ENCODE data around the gene DIS3L2. TPM values are rescaled to one million over a fixed set of nuclear protein-coding genes. Genes with fewer than 3 reads are reported as not detected.
"Not testable (repeated sequence)": the region's sequence is repeated elsewhere in the genome, so short reads cannot be mapped to it uniquely, and the experiment has no call there.

Gene DIS3L2
- polyA plus RNA-seq, 3 donors: 31.3 to 35.4 (median 33.2) TPM

DNA sequence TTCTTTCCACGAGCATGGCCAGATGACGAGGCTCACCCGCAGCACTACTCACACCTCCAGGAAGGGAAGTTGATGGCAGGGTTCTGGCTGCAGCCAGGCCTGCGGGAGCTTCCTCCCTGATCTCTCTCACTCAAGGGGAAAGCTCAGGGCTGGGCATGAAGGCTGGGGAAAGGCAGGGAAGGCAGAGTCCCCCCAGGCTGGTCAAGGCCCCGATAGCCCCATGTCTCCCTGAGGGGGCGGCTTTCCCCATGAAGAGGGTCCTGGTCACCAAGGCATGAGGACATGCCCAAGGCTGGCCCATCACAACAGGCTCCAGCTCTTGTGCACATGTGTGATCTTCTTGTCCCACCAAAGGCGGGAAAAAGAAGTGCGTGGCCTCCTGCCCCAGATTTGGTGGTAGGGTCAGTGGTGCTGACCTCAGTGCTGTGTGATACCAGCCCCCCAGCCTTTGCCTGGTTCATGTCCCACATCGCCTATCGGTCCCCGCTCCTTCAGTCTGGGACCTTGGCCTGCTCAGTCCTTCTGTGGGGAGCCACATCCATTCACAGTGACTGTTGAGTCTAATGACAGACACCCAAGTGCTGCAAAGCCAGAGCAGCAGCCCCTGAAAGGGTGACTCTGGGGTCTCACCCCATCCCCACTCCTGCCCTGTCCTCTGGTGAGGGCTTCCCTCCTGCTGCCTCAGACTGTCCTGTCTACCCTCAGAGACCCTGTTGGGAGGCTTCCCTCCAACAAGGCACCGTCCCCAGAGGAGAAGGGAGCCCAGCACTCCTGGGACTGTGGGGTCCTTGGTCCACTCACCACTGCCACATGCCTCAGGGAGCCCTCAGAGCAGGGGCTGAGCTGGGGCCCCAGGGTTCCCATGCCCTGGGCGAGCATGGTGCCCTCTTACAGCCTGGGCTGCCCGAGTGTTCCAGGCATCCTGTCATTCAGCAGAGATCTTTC, 367.3 kb downstream of the DIS3L2 start:
- no peak for DNase-seq (ENCODE audit: low read depth in 3 of 3, low spot score in 2 of 3)

DNA sequence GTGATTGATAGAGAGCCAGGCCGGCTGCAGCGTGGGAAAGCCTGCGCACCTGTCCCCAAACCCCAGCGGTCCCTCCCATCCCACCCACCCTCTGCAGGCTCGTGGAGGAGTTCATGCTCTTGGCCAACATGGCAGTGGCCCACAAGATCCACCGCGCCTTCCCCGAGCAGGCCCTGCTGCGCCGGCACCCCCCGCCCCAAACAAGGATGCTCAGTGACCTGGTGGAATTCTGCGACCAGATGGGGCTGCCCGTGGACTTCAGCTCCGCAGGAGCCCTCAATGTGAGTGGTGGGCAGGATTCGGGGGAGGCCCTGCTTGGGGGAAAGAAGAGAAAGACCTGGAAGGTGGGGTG, 368.2 kb downstream of the DIS3L2 start:
- DNase-seq (ENCODE audit: low read depth in 3 of 3, low spot score in 2 of 3): no peak

- no peak for DNase-seq (ENCODE audit: low read depth in 3 of 3, low spot score in 2 of 3)
Observed at GRCh38 chr2:232330068-232330999, 368.8 kb downstream of the DIS3L2 start.

DNA sequence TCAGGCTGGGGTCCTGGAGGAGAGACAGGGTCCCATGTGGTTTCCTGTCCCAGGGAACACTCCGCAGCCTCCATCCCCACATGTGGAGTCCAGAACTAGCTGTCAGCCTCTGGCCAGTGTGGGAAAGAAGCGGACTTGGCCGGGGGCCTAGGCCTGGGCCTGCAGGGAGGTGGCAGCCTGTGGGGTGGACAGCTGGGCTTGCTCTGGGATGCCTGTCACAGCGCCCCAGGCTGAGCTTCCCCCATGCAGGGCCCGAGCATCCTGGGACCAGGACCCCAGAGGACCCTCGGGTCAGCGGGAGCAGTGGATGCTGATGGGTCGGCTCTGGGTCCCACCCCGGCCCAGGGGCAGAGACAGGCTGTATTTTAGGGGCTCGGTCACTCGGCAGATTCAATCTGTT, 369.5 kb downstream of the DIS3L2 start:
- DNase-seq (ENCODE audit: low read depth in 3 of 3, low spot score in 2 of 3): peak in 2 of 3 donors; percentile 34 to 43

- DNase-seq (ENCODE audit: low read depth in 3 of 3, low spot score in 2 of 3): not testable (repeated sequence)
Observed at GRCh38 chr2:232331641-232332040, 370.1 kb downstream of the DIS3L2 start.

DNA sequence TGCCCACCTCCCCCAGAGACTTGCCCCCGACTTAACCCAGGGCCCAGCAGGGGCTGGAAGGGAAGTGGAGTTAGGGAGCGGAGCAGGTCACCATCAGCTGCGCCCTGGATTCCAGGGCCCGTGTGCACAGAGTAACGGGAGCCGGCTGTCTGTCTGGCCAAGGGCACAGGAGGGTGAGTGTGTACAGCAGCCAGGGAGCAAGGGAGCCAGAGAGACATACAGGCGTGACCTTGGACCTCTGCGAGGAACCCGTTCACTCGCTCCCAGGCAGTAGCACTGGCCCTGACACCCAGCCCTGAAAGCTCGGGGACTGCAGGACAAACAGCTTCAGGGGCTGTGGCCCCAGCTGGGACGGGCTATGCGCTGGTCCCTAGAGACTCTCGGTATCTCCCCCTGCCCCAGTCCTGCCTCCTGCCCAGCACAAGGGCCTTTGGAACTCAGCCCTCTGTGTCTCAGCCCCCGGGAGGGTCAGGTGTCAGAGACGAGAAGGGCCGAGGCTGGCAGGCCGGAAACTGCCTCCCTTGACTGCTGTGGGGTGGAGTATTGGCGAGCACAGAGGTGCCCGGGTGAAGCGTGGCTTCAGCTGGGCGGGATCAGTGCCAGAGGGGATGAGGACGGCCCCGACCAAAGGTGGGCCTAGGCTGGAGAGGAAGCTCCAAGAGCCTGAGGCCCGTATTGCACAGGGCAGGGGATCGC, 370.9 kb downstream of the DIS3L2 start:
- not testable (repeated sequence) for DNase-seq (ENCODE audit: low read depth in 3 of 3, low spot score in 2 of 3)

GRCh38 chr2:232332940-232333259, 371.4 kb downstream of the DIS3L2 start:
- no peak for DNase-seq (ENCODE audit: low read depth in 3 of 3, low spot score in 2 of 3)

DNA sequence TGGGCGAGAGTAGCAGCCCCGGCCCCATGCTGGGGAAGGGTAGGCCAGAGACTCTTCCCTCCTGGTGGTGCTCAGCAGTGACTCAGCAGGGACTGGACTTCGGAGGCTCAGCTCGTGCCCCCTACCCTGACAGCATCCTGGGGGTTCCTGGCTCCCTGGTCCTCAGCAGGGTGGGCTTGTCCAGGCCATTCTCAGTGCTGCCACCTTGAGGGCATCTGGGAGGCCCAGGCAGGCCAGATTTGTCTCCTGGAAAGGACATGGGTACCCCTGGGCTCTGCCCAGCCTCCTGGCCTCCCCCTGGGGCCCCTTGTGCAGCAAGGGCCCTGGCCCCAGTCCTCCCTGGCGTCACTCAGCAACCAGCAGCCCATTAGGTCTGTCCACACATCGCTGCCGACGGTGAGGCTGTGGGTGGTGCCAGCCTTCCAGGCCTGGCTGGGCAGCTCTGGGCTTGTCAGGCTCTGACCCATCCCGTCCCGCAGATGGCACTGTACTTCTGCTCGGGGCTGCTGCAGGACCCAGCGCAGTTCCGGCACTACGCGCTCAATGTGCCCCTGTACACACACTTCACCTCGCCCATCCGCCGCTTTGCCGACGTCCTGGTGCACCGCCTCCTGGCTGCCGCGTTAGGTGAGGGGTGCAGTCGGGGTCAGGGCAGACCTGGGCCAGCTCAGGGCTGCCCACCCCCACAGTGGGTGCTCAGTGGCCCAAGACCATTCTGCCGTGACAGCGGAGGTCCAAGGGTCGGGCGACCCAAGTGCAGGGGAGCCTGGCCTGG, 372.0 kb downstream of the DIS3L2 start:
- DNase-seq (ENCODE audit: low read depth in 3 of 3, low spot score in 2 of 3): no peak

DNA sequence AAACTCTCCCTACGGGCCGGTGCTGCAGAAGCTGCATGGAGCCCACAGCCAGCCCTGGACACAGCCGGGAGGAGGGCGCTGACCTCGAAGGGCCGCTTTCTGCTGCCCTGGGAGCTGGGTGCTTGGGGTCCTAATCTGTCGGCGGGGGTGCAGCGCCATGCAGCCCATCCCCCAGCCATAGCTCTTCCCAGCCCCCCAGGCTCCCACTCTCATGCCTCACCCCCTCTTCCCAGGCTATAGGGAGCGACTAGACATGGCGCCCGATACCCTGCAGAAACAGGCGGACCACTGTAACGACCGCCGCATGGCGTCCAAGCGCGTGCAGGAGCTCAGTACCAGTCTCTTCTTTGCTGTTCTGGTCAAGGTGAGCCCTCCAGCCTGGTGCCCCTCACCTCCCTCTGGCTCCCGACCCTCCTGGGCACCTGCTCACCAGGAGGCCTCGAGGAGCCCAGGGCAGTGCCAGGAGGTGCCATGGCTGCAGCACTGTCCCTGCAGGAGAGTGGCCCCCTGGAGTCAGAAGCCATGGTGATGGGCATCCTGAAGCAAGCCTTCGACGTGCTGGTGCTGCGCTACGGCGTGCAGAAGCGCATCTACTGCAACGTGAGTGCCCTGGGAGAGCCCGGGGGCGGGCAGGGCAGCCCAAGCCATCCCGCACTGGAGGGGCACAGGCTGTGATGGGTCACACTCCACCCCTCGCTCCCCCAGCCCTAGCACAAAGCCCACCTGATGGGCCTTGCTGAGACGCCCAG, 372.8 kb downstream of the DIS3L2 start:
- DNase-seq (ENCODE audit: low read depth in 3 of 3, low spot score in 2 of 3): not testable (repeated sequence)

DNA sequence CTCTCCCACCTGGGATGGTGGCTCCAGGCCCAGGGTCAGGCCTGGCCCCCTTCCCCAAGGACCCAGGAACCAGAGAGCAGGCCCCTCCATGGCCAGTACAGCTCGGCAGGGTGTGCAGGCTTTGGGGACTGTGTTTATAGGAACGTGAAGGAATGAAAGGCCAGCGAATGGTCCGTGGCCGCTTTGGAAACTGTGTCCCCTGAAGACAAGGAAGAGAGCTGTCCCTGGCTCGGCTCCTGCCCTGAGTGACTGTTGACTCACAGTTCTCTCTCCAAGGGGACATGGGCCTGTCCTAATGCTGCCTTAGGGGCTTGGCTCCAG, 373.3 kb downstream of the DIS3L2 start:
- not testable (repeated sequence) for DNase-seq (ENCODE audit: low read depth in 3 of 3, low spot score in 2 of 3)

DNA sequence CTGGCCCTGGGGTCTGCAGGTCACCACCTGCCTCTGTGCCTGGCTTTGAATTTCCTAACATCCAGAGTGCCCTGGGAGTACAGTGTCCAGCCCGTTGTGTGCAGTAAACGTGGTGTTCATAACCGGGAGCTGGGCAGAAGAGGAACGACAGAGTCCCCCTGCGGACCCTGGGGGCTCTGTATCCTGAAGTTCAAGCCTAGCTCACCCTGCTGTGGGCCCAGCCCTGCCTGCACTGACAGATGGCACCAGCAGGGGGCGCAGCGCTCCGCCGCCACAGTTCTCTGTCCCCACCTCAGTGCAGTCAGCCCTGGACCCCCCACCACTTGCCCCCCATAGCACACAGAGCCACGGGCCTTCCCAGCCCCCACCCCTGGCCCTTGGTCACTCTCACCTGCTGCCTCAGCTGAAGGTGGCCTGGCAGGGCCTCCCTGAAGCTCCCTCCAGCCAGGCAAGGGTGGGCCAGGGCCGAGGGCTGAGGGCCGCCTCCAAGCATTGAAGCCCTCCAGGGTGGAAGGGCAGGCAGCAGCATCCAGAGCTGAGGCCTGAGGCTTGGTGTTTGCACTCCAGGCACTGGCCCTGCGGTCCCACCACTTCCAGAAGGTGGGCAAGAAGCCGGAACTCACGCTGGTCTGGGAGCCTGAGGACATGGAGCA, 373.8 kb downstream of the DIS3L2 start:
- DNase-seq (ENCODE audit: low read depth in 3 of 3, low spot score in 2 of 3): not testable (repeated sequence)

DNA sequence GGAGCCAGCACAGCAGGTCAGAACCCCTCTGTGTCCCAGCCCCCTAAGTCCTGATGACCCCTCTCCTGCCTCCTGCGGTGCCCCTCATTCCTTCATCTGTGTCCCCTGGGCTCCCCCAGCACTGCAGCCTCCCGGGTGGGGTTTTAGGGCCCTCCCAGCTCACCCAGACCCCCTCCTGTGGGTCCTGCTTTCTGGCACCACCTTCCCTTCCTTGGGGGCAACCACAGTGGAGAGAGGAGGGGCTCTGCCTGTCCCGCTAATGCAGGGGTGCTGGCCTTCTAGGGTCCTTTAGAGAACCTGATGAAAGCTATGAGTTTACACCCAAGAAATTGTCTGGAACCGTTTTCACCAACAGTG, 374.3 kb downstream of the DIS3L2 start:
- DNase-seq (ENCODE audit: low read depth in 3 of 3, low spot score in 2 of 3): no peak

GRCh38 chr2:232336241-232336736, 374.8 kb downstream of the DIS3L2 start:
- DNase-seq (ENCODE audit: low read depth in 3 of 3, low spot score in 2 of 3): no peak

GRCh38 chr2:232336981-232337720, 375.6 kb downstream of the DIS3L2 start:
- no peak for DNase-seq (ENCODE audit: low read depth in 3 of 3, low spot score in 2 of 3)

GRCh38 chr2:232338094-232338758, 376.7 kb downstream of the DIS3L2 start:
- not testable (repeated sequence) for DNase-seq (ENCODE audit: low read depth in 3 of 3, low spot score in 2 of 3)

DNA sequence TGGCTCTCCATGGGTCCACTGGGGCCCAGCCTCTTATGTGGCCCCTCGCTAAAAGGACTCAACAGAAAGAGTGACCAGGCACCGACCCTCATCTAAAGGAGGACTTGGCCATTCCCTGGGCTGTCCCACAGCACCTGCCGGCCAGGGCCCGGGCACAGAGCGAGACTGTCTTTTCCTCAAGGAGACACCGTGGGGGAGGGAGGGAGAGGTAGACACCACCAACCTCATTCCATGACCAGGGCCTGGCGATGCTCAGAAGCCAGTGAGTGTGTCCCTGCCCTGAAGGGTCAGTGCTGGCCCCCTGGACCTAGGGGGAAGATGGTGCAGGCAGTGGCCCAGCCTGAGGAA, 377.2 kb downstream of the DIS3L2 start:
- no peak for DNase-seq (ENCODE audit: low read depth in 3 of 3, low spot score in 2 of 3)

DNA sequence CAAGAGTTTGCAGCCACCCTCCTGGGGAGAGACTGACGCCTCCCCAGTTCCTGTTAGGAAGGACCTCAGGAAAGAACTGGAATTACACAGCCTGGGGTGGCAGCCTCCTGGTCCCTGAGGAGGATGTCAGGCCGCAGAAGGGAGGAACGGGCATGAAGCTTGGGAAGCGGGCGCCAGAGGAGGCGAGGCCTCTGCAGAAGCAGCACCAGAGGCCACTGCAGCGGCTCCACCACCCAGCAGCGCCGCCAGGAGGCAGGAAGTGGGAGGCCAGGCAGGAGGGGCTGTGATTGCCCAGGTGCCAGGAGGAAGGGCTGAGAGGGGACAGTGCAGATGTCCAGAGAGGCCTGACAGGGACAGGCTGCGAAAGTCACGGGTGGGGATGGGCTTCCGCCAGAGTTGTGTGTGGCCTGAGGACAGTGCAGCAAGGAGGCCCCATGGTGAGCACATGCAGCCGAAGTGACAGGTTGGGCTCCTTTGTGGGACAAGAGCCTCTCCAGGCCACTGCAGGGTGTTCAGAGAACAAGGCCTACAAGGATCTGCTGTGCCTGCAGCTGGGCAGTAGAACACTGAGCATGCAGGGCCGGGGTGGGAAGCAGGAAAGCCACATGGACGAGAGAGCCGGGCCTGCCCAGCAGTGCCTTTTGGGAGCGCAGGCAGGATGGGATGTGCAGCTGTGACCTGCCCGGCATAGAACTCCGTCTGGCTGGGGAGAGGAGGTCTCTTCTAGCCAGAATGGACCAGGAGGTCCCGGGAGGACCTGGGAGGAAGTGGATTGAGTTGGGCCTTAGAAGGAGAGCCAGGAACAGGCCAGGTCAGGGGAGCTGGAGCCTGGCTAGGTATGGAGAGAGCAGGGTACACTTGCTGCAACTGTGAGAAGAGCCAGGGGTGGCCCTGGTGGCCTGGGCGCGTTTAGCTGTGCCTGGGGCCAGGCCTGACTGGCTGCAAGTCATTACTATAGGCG, 377.9 kb downstream of the DIS3L2 start:
- no peak for DNase-seq (ENCODE audit: low read depth in 3 of 3, low spot score in 2 of 3)

All from right renal cortex interstitium (tissue), 3 donors.